Measurements from ENCODE around the gene MT1B.

GRCh38 chr16:56679078-56679730 lies 27.5 kb downstream of the MT1B start:
- TF ChIP-seq MAFK (IDR thresholded peaks at IDR 0.05; ENCODE audit: low read depth, low read length) (no peak), CTCF (conservative IDR thresholded peaks at IDR 0.05; ENCODE audit: low read depth, low read length) (no peak), BHLHE40 (IDR thresholded peaks at IDR 0.05; ENCODE audit: low read depth, low read length) (no peak)

All from IMR-90 (cell line).